ENCODE measurements around the gene TCEAL8.

TCEAL8 gene

DNA sequence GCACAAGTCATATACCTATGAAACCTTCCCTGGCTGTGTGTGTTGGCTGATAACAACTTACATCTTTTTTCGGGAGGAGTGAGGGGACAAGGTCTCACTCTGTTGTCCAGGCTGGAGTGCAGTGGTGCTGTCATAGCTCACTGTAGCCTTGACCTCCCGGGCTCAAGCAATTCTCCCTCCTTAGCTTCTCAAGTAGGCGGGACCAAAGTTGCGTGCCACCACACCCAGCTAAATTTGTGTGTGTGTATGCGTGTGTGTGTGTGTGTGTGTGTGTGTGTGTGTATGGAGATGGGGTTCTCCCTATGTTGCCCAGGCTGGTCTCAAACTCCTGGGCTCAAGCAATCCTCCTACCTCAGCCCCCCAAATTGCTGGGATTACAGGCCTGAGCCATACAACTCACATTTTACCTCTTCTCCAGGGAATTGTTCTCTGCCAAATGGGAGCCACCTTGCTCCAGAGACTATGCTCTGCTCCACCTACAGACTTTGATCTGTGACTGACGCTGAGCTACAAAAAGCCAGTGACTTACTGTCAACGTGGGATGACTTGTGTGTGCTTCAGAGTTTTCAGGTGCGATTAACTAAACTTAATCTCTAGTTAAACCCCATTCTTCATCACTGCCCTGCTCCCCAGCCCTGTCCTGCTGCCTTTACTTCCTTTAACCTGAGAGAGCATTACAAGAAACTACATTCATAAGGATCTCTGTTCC is 42.1 kb downstream of the TCEAL8 start:
- DNase-seq: no peak

DNA sequence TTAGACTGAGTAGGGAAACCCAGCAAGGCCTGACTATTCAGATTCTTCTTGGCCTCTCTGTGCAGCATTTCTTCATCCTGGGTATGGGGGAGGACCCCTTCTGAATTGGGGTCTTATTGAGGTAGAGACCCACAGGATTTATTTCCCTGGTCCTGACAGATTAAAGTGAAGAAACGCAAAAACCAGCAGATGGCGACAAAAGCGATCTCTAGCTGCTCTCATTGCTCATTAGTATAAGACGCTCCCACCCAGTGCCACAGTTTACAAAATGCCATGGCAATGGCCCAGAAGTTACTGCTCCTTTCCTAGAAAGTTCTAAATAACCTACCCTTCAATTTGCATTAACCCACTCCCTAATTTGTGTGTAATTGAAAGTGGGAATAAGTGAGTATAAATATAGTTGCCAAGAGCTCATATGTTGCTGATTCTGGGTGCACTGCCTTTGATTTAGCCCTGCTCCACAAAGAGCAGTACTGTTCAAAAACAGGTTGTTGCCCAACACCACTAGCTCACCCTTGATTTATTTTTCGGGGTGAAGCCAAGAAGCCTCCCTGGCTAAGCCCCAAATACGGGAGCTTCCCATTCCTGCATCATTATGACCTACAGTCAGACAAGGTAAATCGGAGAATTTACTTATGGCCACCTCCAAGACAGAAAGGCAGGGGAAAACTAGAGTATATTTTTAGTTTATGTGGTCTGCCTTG is 43.8 kb downstream of the TCEAL8 start:
- DNase-seq: no peak

DNA sequence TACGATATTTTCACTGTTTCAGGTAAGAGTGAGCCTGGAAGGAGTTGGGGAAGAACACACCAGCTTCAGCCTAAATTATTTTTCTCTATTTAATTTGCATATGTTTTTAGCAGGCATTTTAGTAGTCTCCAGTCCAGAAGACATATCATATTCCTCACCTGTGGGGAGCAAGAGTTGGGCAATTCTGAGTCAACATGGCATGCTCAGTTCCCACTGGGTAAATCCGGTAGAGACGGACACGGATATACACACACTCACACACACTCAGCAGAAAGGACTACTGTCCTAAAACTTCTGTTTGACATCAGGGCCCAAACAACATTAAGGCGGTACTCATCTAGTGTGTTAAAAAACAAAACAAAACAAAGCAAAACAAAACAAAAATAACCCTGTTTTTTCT is 44.9 kb downstream of the TCEAL8 start:
- no peak for DNase-seq
